MM.1S (cell line): ENCODE results near the gene MOB2.

ENCODE experiments used
- DNase-seq: peaks from one replicate; pipeline ENCODE4 v3.0.0-alpha.2; 2015
- H2AFZ ChIP-seq: fragments of 300-600 bp; sonication (generic); 2 replicates; pipeline ENCODE4 v1.6.0; 2016; ENCODE audit warnings: antibody characterized with exemption, low read length
- H3F3A ChIP-seq: fragments of 300-600 bp; sonication (generic); 2 replicates; pipeline ENCODE4 v1.6.1; 2016; ENCODE audit warnings: mild to moderate bottlenecking, antibody characterized with exemption, low read length, moderate library complexity, mixed read lengths; ENCODE audit not compliant: insufficient read depth
- H3K27ac ChIP-seq: fragments of 300-600 bp; sonication (generic); 2 replicates; pipeline ENCODE4 v1.5.1; 2016; ENCODE audit warnings: mild to moderate bottlenecking, low read length
- H3K27me3 ChIP-seq: fragments of 300-600 bp; sonication (generic); replicated peaks from 2 replicates; pipeline ENCODE4 v1.6.0; 2016; ENCODE audit warnings: low read length; ENCODE audit not compliant: insufficient read depth
- H3K36me3 ChIP-seq: fragments of 300-600 bp; sonication (generic); replicated peaks from 2 replicates; pipeline ENCODE4 v1.6.1; 2016; ENCODE audit warnings: mild to moderate bottlenecking, low read length, mixed read lengths; ENCODE audit not compliant: insufficient read depth
- H3K4me1 ChIP-seq: fragments of 300-600 bp; sonication (generic); 2 replicates; pipeline ENCODE4 v1.6.1; 2016; ENCODE audit warnings: low read length, mixed read lengths
- H3K4me2 ChIP-seq: fragments of 300-600 bp; sonication (generic); 2 replicates; pipeline ENCODE4 v1.6.0; 2016; ENCODE audit warnings: low read depth, low read length
- H3K4me3 ChIP-seq: fragments of 300-600 bp; sonication (generic); 2 replicates; pipeline ENCODE4 v1.5.1; 2016; ENCODE audit warnings: low read length, mixed read lengths
- H3K79me2 ChIP-seq: fragments of 300-600 bp; sonication (generic); 2 replicates; pipeline ENCODE4 v1.6.1; 2016; ENCODE audit warnings: mixed run types, low read length, mixed read lengths
- H3K9ac ChIP-seq: fragments of 300-600 bp; sonication (generic); 2 replicates; pipeline ENCODE4 v1.6.1; 2016; ENCODE audit warnings: low read length, mixed read lengths
- H3K9me2 ChIP-seq: fragments of 300-600 bp; sonication (generic); replicated peaks from 2 replicates; pipeline ENCODE4 v1.6.1; 2016; ENCODE audit warnings: mild to moderate bottlenecking, low read length, mixed read lengths; ENCODE audit not compliant: insufficient read depth
- H3K9me3 ChIP-seq: fragments of 300-600 bp; sonication (generic); replicated peaks from 2 replicates; pipeline ENCODE4 v1.6.1; 2016; ENCODE audit warnings: mild to moderate bottlenecking, low read length, mixed read lengths; ENCODE audit not compliant: insufficient read depth
- H4K20me1 ChIP-seq: fragments of 300-600 bp; sonication (generic); 2 replicates; pipeline ENCODE4 v1.6.1; 2016; ENCODE audit warnings: mild to moderate bottlenecking, low read length, moderate library complexity, mixed read lengths; ENCODE audit not compliant: insufficient read depth
- EZH2 ChIP-seq: fragments of 300-600 bp; sonication (generic); optimal IDR thresholded peaks from 2 replicates; pipeline ENCODE3; 2017; ENCODE audit warnings: low read depth, mild to moderate bottlenecking, antibody characterized with exemption, low read length, mixed read lengths
- EZH2phosphoT487 ChIP-seq: fragments of 300-600 bp; sonication (generic); IDR thresholded peaks from 2 replicates; pipeline ENCODE4 v1.6.1; 2018; ENCODE audit warnings: antibody characterized with exemption, low read length
- TF ChIP-seq, protein P1 (sequence below): fragments of 300-600 bp; sonication (generic); IDR thresholded peaks from 2 replicates; pipeline ENCODE4 v1.5.1; 2016; ENCODE audit warnings: antibody characterized with exemption, low read length, mixed read lengths

Gene MOB2

DNA sequence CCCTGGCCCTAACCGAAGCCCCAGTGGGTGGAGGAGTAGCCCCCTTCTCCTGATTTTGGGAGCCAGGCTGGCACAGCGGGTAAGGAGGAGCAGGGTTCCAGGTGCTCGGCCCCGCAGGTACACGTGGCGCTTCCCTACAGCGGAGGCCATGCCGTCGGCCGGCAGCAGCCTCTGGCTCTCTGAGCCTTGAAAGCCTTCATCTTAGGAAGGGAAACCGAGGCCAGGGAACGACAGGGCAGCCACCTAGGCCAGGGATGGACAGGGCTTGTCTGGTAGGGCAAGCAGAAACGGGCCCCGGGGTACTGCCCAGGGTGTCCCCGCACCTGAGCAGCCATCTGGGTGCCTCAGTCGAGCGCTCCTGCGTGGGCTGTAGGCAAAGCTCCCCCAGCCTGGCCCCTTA is 28.7 kb downstream of the MOB2 start:
- Histone ChIP-seq H4K20me1 (no peaks in the 10 kb centered on the region), H3K4me1 (no peaks in the 10 kb centered on the region), H3K4me3 (no peak overlapping the region), H3K27me3 (peaks cover 11% of the 10 kb centered on the region), H3K9me2 (no peaks in the 10 kb centered on the region), H3K4me2 (no peak overlapping the region), H3F3A (no peaks in the 10 kb centered on the region), H2AFZ (no peak overlapping the region), H3K79me2 (no peaks in the 10 kb centered on the region), H3K9me3 (no peaks in the 10 kb centered on the region), H3K27ac (no peak overlapping the region), H3K9ac (no peak overlapping the region), H3K36me3 (no peaks in the 10 kb centered on the region)
- DNase-seq, result no peak
- no peak for TF ChIP-seq EZH2phosphoT487

GRCh38 chr11:1457326-1457680 is 29.3 kb downstream of the MOB2 start:
- Histone ChIP-seq H3K36me3 (no peaks in the 10 kb centered on the region), H3K27me3 (peaks cover 17% of the 10 kb centered on the region), H2AFZ (no peak overlapping the region), H3K9me2 (no peaks in the 10 kb centered on the region), H3K4me1 (no peaks in the 10 kb centered on the region), H3K9ac (no peak overlapping the region), H3K4me3 (no peak overlapping the region), H3K9me3 (no peaks in the 10 kb centered on the region), H3F3A (no peaks in the 10 kb centered on the region), H4K20me1 (no peaks in the 10 kb centered on the region), H3K4me2 (no peak overlapping the region), H3K79me2 (no peaks in the 10 kb centered on the region), H3K27ac (no peak overlapping the region)
- DNase-seq, result no peak
- no peak for TF ChIP-seq EZH2
- no peak for TF ChIP-seq EZH2phosphoT487
- TF ChIP-seq, protein P1, sequence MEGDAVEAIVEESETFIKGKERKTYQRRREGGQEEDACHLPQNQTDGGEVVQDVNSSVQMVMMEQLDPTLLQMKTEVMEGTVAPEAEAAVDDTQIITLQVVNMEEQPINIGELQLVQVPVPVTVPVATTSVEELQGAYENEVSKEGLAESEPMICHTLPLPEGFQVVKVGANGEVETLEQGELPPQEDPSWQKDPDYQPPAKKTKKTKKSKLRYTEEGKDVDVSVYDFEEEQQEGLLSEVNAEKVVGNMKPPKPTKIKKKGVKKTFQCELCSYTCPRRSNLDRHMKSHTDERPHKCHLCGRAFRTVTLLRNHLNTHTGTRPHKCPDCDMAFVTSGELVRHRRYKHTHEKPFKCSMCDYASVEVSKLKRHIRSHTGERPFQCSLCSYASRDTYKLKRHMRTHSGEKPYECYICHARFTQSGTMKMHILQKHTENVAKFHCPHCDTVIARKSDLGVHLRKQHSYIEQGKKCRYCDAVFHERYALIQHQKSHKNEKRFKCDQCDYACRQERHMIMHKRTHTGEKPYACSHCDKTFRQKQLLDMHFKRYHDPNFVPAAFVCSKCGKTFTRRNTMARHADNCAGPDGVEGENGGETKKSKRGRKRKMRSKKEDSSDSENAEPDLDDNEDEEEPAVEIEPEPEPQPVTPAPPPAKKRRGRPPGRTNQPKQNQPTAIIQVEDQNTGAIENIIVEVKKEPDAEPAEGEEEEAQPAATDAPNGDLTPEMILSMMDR, result no peak

- Histone ChIP-seq H3F3A (no peaks in the 10 kb centered on the region), H3K27me3 (peaks cover 22% of the 10 kb centered on the region), H3K79me2 (no peaks in the 10 kb centered on the region), H2AFZ (no peak overlapping the region), H4K20me1 (no peaks in the 10 kb centered on the region), H3K36me3 (no peaks in the 10 kb centered on the region), H3K4me2 (no peak overlapping the region), H3K9me2 (no peaks in the 10 kb centered on the region), H3K4me1 (no peaks in the 10 kb centered on the region), H3K9ac (no peak overlapping the region), H3K4me3 (no peak overlapping the region), H3K27ac (no peak overlapping the region), H3K9me3 (no peaks in the 10 kb centered on the region)
- no peak for TF ChIP-seq EZH2phosphoT487
- TF ChIP-seq, protein P1, result no peak
- no peak for DNase-seq
Observed at GRCh38 chr11:1456596-1457325, 29.8 kb downstream of the MOB2 start.

DNA sequence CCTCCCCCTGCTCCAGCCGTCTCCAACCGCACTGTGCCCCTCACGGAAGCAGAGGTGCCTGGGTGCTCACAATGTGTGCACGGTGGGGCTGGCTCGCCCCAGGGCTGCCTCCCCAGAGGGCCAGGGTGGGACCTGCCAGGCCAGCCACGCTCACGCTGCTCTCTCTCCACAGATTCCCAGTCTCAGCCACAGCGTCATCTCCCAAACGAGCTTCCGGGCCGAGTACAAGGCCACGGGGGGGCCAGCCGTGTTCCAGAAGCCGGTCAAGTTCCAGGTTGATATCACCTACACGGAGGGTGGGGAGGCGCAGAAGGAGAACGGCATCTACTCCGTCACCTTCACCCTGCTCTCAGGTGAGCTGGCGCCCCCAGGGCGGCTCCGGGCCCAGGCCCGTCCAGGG is 30.4 kb downstream of the MOB2 start:
- no peaks in the 10 kb centered on the region for H3K79me2 ChIP-seq
- H3K9ac ChIP-seq, result no peak overlapping the region
- H3K9me3 ChIP-seq, result no peaks in the 10 kb centered on the region
- no peak overlapping the region for H2AFZ ChIP-seq
- no peaks in the 10 kb centered on the region for H3K36me3 ChIP-seq
- H3K27me3 ChIP-seq, result peaks cover 28% of the 10 kb centered on the region
- no peak overlapping the region for H3K4me3 ChIP-seq
- H4K20me1 ChIP-seq, result no peaks in the 10 kb centered on the region
- H3F3A ChIP-seq, result no peaks in the 10 kb centered on the region
- no peak for TF ChIP-seq EZH2
- no peak for TF ChIP-seq EZH2phosphoT487
- TF ChIP-seq, protein P1, result no peak
- H3K27ac ChIP-seq, result no peak overlapping the region
- H3K4me1 ChIP-seq, result no peaks in the 10 kb centered on the region
- no peak for DNase-seq
- H3K9me2 ChIP-seq, result no peaks in the 10 kb centered on the region
- H3K4me2 ChIP-seq, result no peak overlapping the region
